Activated naive CD4-positive, alpha-beta T cell treated with anti-CD3 and anti-CD28 coated beads, Interleukin-2, amount 50 U/mL, for 24 hours (primary cell): ENCODE data around the gene ANKRD37.

ENCODE experiments used
- H3K27ac Mint-ChIP-seq: one replicate; pipeline ENCODE4 v1.8.0; 2021; ENCODE audit warnings: mild to moderate bottlenecking, mixed read lengths
- H3K27me3 Mint-ChIP-seq: one replicate; pipeline ENCODE4 v1.8.0; 2021; ENCODE audit warnings: mixed read lengths
- H3K36me3 Mint-ChIP-seq: one replicate; pipeline ENCODE4 v1.8.0; 2021; ENCODE audit warnings: mixed read lengths
- H3K4me1 Mint-ChIP-seq: one replicate; pipeline ENCODE4 v1.8.0; 2021; ENCODE audit warnings: mixed read lengths
- H3K4me3 Mint-ChIP-seq: one replicate; pipeline ENCODE4 v1.8.0; 2021; ENCODE audit warnings: mild to moderate bottlenecking, mixed read lengths
- H3K9me3 Mint-ChIP-seq: one replicate; pipeline ENCODE4 v1.8.0; 2021; ENCODE audit warnings: mixed read lengths

ANKRD37 gene

GRCh38 chr4:185426960-185427688, 30.5 kb downstream of the ANKRD37 start:
- H3K4me1 Mint-ChIP-seq = peaks cover 30% of the 10 kb centered on the region
- H3K27ac Mint-ChIP-seq = peak overlapping the region; percentile 46
- H3K9me3 Mint-ChIP-seq = no peaks in the 10 kb centered on the region
- no peak overlapping the region for H3K4me3 Mint-ChIP-seq
- peaks cover 1% of the 10 kb centered on the region for H3K27me3 Mint-ChIP-seq
- peaks cover 2% of the 10 kb centered on the region for H3K36me3 Mint-ChIP-seq

GRCh38 chr4:185429660-185430059, 33.0 kb downstream of the ANKRD37 start:
- H3K27me3 Mint-ChIP-seq = peaks cover 1% of the 10 kb centered on the region
- H3K4me3 Mint-ChIP-seq = no peak overlapping the region
- H3K9me3 Mint-ChIP-seq = no peaks in the 10 kb centered on the region
- H3K27ac Mint-ChIP-seq = no peak overlapping the region
- peaks cover 12% of the 10 kb centered on the region for H3K4me1 Mint-ChIP-seq
- no peaks in the 10 kb centered on the region for H3K36me3 Mint-ChIP-seq

GRCh38 chr4:185435466-185435865, 38.8 kb downstream of the ANKRD37 start:
- Mint-ChIP-seq H3K4me3 (no peak overlapping the region), H3K9me3 (no peaks in the 10 kb centered on the region), H3K4me1 (no peaks in the 10 kb centered on the region), H3K36me3 (no peaks in the 10 kb centered on the region), H3K27ac (no peak overlapping the region), H3K27me3 (peaks cover 3% of the 10 kb centered on the region)

- H3K4me3 Mint-ChIP-seq = no peak overlapping the region
- H3K4me1 Mint-ChIP-seq = no peaks in the 10 kb centered on the region
- H3K36me3 Mint-ChIP-seq = no peaks in the 10 kb centered on the region
- H3K9me3 Mint-ChIP-seq = no peaks in the 10 kb centered on the region
- H3K27ac Mint-ChIP-seq = no peak overlapping the region
- H3K27me3 Mint-ChIP-seq = peaks cover 1% of the 10 kb centered on the region
Observed at GRCh38 chr4:185437809-185438208, 41.2 kb downstream of the ANKRD37 start.

- H3K36me3 Mint-ChIP-seq = no peaks in the 10 kb centered on the region
Observed at GRCh38 chr4:185441479-185441878, 44.8 kb downstream of the ANKRD37 start.

DNA sequence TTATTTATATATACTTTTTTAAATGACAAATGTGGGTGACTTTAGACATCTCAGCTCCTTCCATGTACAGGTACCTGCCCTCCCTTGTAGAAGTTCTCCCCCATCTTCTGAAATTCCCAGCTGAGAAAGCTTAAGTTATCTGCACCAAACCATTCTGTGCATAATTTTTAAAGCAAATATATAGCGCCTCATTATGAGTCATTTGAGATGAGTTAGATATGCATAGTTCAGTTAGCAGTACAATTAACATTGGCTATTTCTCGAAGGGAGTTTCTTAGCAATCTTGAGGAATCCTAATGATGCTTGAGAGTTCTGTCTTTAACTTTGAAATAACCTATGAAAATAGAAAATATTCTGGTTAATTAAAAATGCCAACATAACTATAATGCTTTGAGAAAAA, 48.6 kb downstream of the ANKRD37 start:
- peaks cover 4% of the 10 kb centered on the region for H3K27me3 Mint-ChIP-seq
- no peak overlapping the region for H3K4me3 Mint-ChIP-seq
- no peak overlapping the region for H3K27ac Mint-ChIP-seq
- H3K36me3 Mint-ChIP-seq = no peaks in the 10 kb centered on the region
- H3K9me3 Mint-ChIP-seq = no peaks in the 10 kb centered on the region
- H3K4me1 Mint-ChIP-seq = no peaks in the 10 kb centered on the region

More at GRCh38 chr4:185441479-185441878, 44.8 kb downstream of the ANKRD37 start:
- no peak overlapping the region for H3K27ac Mint-ChIP-seq
- no peaks in the 10 kb centered on the region for H3K9me3 Mint-ChIP-seq
- no peaks in the 10 kb centered on the region for H3K4me1 Mint-ChIP-seq
- no peak overlapping the region for H3K4me3 Mint-ChIP-seq
- H3K27me3 Mint-ChIP-seq = peaks cover 2% of the 10 kb centered on the region
